GM12891 (cell line): ENCODE data around the gene SLC49A4.

Experiments
- DNase-seq: peaks from one replicate; pipeline ENCODE4 v3.0.0; 2011; ENCODE audit warnings: low spot score; ENCODE audit not compliant: insufficient read length
- FAIRE-seq: peaks from 2 replicates; lab custom pipeline; 2011; peaks lifted over from hg19 to GRCh38; lab: Jason Lieb, UNC
- PAX5 ChIP-seq: IDR thresholded peaks from 2 replicates; pipeline ENCODE4 v1.6.1; 2011; ENCODE audit warnings: low read length, moderate library complexity, mild to moderate bottlenecking; ENCODE audit not compliant: insufficient read depth, severe bottlenecking
- POLR2A ChIP-seq: IDR thresholded peaks from 2 replicates; pipeline ENCODE4 v1.6.1; 2011; ENCODE audit warnings: low read depth, low read length, control low read depth
- POLR2AphosphoS5 ChIP-seq: IDR thresholded peaks from 2 replicates; pipeline ENCODE4 v1.6.1; 2011; ENCODE audit warnings: low read depth, low read length, control low read depth
- POU2F2 ChIP-seq: IDR thresholded peaks from 2 replicates; pipeline ENCODE4 v1.6.1; 2011; ENCODE audit warnings: low read depth, mild to moderate bottlenecking, control low read depth, low read length, moderate library complexity
- SPI1 ChIP-seq: IDR thresholded peaks from 2 replicates; pipeline ENCODE4 v1.6.1; 2011; ENCODE audit warnings: low read depth, low read length, control low read depth
- TAF1 ChIP-seq: IDR thresholded peaks from 2 replicates; pipeline ENCODE4 v1.6.1; 2011; ENCODE audit warnings: low read depth, low read length, control low read depth

Gene SLC49A4

GRCh38 chr3:122915300-122916055, 120.6 kb downstream of the SLC49A4 start:
- TF ChIP-seq POLR2AphosphoS5, result no peak
- DNase-seq (no peak), FAIRE-seq (no peak)

GRCh38 chr3:122916084-122916483, 121.2 kb downstream of the SLC49A4 start:
- FAIRE-seq (no peak), DNase-seq (no peak)
- TF ChIP-seq PAX5 (no peak), POLR2A (no peak), POLR2AphosphoS5 (no peak), TAF1 (no peak), POU2F2 (no peak), SPI1 (no peak)

GRCh38 chr3:122916580-122916979, 121.7 kb downstream of the SLC49A4 start:
- peak; percentile 92 for FAIRE-seq
- TF ChIP-seq POU2F2 (no peak), SPI1 (peak; percentile 80)
- peak; percentile 59 for DNase-seq

GRCh38 chr3:122917412-122917811, 122.5 kb downstream of the SLC49A4 start:
- no peak for FAIRE-seq
- DNase-seq, result no peak
- TF ChIP-seq SPI1 (no peak), POLR2AphosphoS5 (no peak), POU2F2 (no peak), PAX5 (no peak), TAF1 (no peak)

- TF ChIP-seq POLR2AphosphoS5 (no peak), TAF1 (no peak), POU2F2 (no peak)
- FAIRE-seq (no peak), DNase-seq (no peak)
Measured at GRCh38 chr3:122918576-122919290, 123.9 kb downstream of the SLC49A4 start.

GRCh38 chr3:122919291-122919610, 124.4 kb downstream of the SLC49A4 start:
- TF ChIP-seq SPI1 (no peak), PAX5 (no peak), TAF1 (no peak), POU2F2 (no peak), POLR2AphosphoS5 (no peak), POLR2A (no peak)

GRCh38 chr3:122920986-122921385, 126.1 kb downstream of the SLC49A4 start:
- FAIRE-seq (no peak), DNase-seq (no peak)
- no peak for TF ChIP-seq PAX5
- no peak for TF ChIP-seq SPI1
- TF ChIP-seq POLR2AphosphoS5, result no peak
- no peak for TF ChIP-seq TAF1
- no peak for TF ChIP-seq POLR2A
- no peak for TF ChIP-seq POU2F2

More at GRCh38 chr3:122919291-122919610, 124.4 kb downstream of the SLC49A4 start:
- no peak for DNase-seq
- FAIRE-seq, result no peak

- DNase-seq (peak; percentile 66), FAIRE-seq (peak; percentile 74)
- no peak for TF ChIP-seq SPI1
- TF ChIP-seq TAF1, result no peak
- no peak for TF ChIP-seq POLR2AphosphoS5
- TF ChIP-seq POU2F2, result no peak
- no peak for TF ChIP-seq PAX5
- TF ChIP-seq POLR2A, result no peak
Measured at GRCh38 chr3:122921791-122922651, 127.2 kb downstream of the SLC49A4 start.

GRCh38 chr3:122923611-122924010, 128.7 kb downstream of the SLC49A4 start:
- no peak for FAIRE-seq

More at GRCh38 chr3:122923611-122924010, 128.7 kb downstream of the SLC49A4 start:
- TF ChIP-seq TAF1 (no peak), SPI1 (no peak), POU2F2 (no peak), PAX5 (no peak), POLR2AphosphoS5 (no peak), POLR2A (no peak)
- no peak for DNase-seq
